Common myeloid progenitor, CD34-positive (primary cell): Measurements from ENCODE around the gene MEF2C.

ENCODE experiments used
- CTCF ChIA-PET: fragments of 350-600 bp; sonication (Branson Sonifier 250); formaldehyde crosslinking; loops from one replicate; lab custom pipeline; 2021; ENCODE audit warnings: antibody characterized with exemption; lab: Charles Lee
- POLR2A ChIA-PET: fragments of 350-600 bp; sonication (Branson Sonifier 250); formaldehyde crosslinking; loops from one replicate; lab custom pipeline; 2021; ENCODE audit warnings: antibody characterized with exemption; lab: Charles Lee
- DNase-seq, 3 donors: peaks; one replicate each; pipeline versions ENCODE4 v3.0.0 to v3.0.0-alpha.2; 2013
- H3K27ac ChIP-seq, 2 experiments: 1 replicate in 1 of 2; 2 replicates in 1 of 2; pipeline ENCODE4 v1.7.0; 2013; ENCODE audit warnings: inconsistent platforms in 2 of 2, low read length in 2 of 2, mild to moderate bottlenecking in 2 of 2, low read depth in 1 of 2, moderate library complexity in 1 of 2; ENCODE audit not compliant: severe bottlenecking in 2 of 2, insufficient read depth in 1 of 2, poor library complexity in 1 of 2
- H3K27me3 ChIP-seq, 5 experiments: replicated peaks in 2 of 5; 1 replicate in 3 of 5; 2 replicates in 2 of 5; pipeline versions ENCODE4 v1.6.1 to v1.7.0; 2013; ENCODE audit warnings: low read length in 4 of 5, mild to moderate bottlenecking in 2 of 5, moderate library complexity in 2 of 5, inconsistent platforms in 1 of 5; ENCODE audit not compliant: insufficient read depth in 5 of 5, control insufficient read depth in 4 of 5
- H3K36me3 ChIP-seq, 4 experiments: 1 replicate in 2 of 4; 2 replicates in 2 of 4; pipeline versions ENCODE4 v1.6.1 to v1.7.0; 2013; ENCODE audit warnings: low read length in 3 of 4, control low read depth in 1 of 4, mild to moderate bottlenecking in 1 of 4; ENCODE audit not compliant: control insufficient read depth in 4 of 4, insufficient read depth in 4 of 4
- H3K4me1 ChIP-seq, 4 experiments: 1 replicate in 3 of 4; 2 replicates in 1 of 4; pipeline versions ENCODE4 v1.6.1 to v1.7.1; 2013; ENCODE audit warnings: low read length in 3 of 4, mild to moderate bottlenecking in 3 of 4, control low read depth in 1 of 4, inconsistent platforms in 1 of 4, moderate library complexity in 1 of 4; ENCODE audit not compliant: control insufficient read depth in 4 of 4, insufficient read depth in 4 of 4; ENCODE audit errors: control extremely low read depth in 1 of 4
- H3K4me3 ChIP-seq, 7 experiments: 1 replicate in 4 of 7; 2 replicates in 3 of 7; pipeline versions ENCODE4 v1.5.1 to v1.7.0; 2013; ENCODE audit warnings: mild to moderate bottlenecking in 7 of 7, low read length in 6 of 7, moderate library complexity in 6 of 7, inconsistent platforms in 2 of 7, low read depth in 2 of 7, control low read depth in 1 of 7; ENCODE audit not compliant: insufficient read depth in 4 of 7, control insufficient read depth in 1 of 7; ENCODE audit errors: extremely low read depth in 1 of 7
- H3K9me3 ChIP-seq, 5 experiments: 1 replicate in 4 of 5; 2 replicates in 1 of 5; pipeline versions ENCODE4 v1.6.1 to v1.7.1; 2013; ENCODE audit warnings: low read length in 4 of 5, mild to moderate bottlenecking in 2 of 5, inconsistent platforms in 1 of 5, low read depth in 1 of 5, moderate library complexity in 1 of 5; ENCODE audit not compliant: control insufficient read depth in 4 of 5, insufficient read depth in 2 of 5; ENCODE audit errors: control extremely low read depth in 1 of 5
- WGBS: methylation state at CpG from one replicate; pipeline ENCODE4 v1.1.5; 2013; ENCODE audit not compliant: insufficient coverage; 5-methylcytosine and 5-hydroxymethylcytosine counted together

The MEF2C gene

DNA sequence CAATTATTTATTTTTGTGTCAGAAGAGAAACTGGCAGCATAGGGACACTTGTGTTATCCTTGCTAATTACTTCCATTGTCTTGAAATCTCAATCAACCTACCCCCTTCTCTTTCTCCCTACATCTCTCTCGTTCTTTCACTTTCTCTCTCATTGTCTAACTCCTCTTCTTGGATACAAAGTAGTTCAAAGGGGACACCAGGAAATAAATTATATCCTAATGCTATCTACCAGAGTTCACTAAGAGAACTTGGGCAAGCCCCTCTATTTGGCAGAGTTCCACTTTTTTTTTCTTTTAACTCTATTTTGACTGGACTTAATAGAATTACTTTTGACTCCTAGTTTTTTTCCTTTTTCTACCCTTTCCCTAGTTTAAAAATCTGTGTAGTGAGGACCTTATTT is 102.2 kb downstream of the MEF2C start:
- ChIA-PET POLR2A (no interaction called here), CTCF (no interaction called here)
- H3K4me1 ChIP-seq: peaks cover 12 to 55% (median 19%) of the 10 kb centered on the region in 4 experiments

DNA sequence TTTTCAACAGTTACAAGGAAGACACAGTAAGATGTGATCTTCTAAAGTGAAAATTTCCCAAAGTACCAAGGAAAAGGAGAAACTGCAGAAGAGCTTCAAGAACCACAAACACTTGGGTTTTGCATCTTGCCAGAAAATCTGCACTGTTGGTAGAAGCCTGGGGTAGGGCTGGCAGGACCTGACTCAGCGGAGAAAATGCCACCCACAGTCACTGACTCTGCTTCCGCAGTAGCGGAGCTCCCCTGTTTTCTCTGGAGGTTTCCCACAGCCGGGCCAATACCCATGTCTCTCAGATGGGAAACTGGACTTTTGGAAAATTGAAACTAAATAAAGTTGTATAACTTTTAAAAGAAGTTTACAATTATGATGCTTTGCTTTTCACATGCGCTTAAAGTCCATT is 104.2 kb downstream of the MEF2C start:
- H3K4me1 ChIP-seq: peaks cover 5 to 39% (median 13%) of the 10 kb centered on the region in 4 experiments
- ChIA-PET POLR2A (no interaction called here), CTCF (interaction anchor here (0.7 to 1.5 kb wide), 2 partner anchors 8 to 15 kb away, joined by 3 read pairs; no protein-coding TSS in a partner anchor)
- peak overlapping the region; percentile 7 to 75 for H3K27ac ChIP-seq
- WGBS: 33% methylated on average over 1 of the region's 5 CpGs
- peak; percentile 61 to 87 (median 83) for DNase-seq
- no peaks in the 10 kb centered on the region for H3K9me3 ChIP-seq
- H3K27me3 ChIP-seq: no peaks in the 10 kb centered on the region
- H3K4me3 ChIP-seq: peak overlapping the region in 3 of 7 experiments; percentile 15 to 51 (median 36)
- peaks cover 2 to 27% (median 6%) of the 10 kb centered on the region in 4 experiments for H3K36me3 ChIP-seq

More for the DNA sequence above, 102.2 kb downstream of the MEF2C start:
- H3K27me3 ChIP-seq: no peaks in the 10 kb centered on the region
- WGBS: 88% methylated on average over 1 of the region's 1 CpG
- peak overlapping the region in 1 of 7 experiments; percentile 28 for H3K4me3 ChIP-seq
- H3K36me3 ChIP-seq: peaks cover 0 to 18% (median 1%) of the 10 kb centered on the region in 4 experiments
- no peak overlapping the region for H3K27ac ChIP-seq
- no peaks in the 10 kb centered on the region for H3K9me3 ChIP-seq
- DNase-seq: no peak

DNA sequence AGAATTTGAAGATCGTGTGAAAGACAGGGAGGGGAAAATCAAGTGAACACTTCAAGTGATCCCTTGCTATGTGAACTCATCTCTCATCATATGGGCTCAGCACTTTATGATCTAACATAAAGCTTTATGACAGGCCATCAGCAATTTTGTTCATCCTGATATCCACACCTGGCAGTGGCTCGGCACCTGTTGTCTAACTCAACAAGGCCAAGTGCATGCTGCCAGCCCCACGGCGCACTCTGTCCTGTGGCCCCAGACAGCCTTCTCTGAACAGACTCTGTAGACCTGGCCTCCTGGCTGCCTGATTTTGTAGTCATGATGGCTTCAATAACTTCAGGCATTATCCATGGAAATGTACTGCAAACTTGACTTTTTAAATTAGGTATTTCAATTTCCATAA is 106.3 kb downstream of the MEF2C start:
- Histone ChIP-seq H3K36me3 (peaks cover 7 to 46% (median 18%) of the 10 kb centered on the region in 4 experiments), H3K4me3 (no peak overlapping the region), H3K4me1 (peaks cover 0 to 26% (median 6%) of the 10 kb centered on the region in 4 experiments), H3K27me3 (no peaks in the 10 kb centered on the region), H3K27ac (no peak overlapping the region), H3K9me3 (peaks cover 0 to 4% (median 0%) of the 10 kb centered on the region in 5 experiments)
- no peak for DNase-seq
- POLR2A ChIA-PET: no interaction called here
- WGBS: 94% methylated on average over 3 of the region's 4 CpGs
- CTCF ChIA-PET: interaction anchor here (0.9 to 1.4 kb wide), 4 partner anchors 13 to 47 kb away, joined by 3 to 5 read pairs (median 3); no protein-coding TSS in a partner anchor

DNA sequence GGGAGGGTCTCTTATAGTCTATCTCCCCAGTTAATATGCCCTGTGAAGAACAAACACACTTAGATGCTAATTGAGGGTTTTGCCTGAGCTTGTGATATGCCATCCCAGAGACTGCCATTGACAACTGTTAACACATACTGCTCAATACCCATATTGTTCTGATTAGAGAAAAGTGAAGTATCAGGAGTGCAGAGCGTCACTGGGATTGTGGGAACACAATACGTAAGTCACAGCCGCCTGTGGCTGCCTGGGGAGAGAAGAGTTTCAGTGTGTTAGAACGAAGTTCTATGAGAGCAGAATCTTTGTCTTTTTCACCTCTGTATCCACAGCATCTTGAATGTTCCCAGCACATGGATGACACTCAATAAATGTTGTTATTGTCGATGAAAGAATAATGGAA is 110.2 kb downstream of the MEF2C start:
- Histone ChIP-seq H3K4me1 (peaks cover 0 to 17% (median 4%) of the 10 kb centered on the region in 4 experiments), H3K27ac (no peak overlapping the region), H3K9me3 (peaks cover 0 to 7% (median 0%) of the 10 kb centered on the region in 5 experiments), H3K36me3 (peaks cover 10 to 56% (median 27%) of the 10 kb centered on the region in 4 experiments), H3K27me3 (no peaks in the 10 kb centered on the region), H3K4me3 (no peak overlapping the region)
- ChIA-PET CTCF (interaction anchor here (0.9 to 2.0 kb wide), 2 partner anchors 27 to 56 kb away, joined by 4 to 6 read pairs; no protein-coding TSS in a partner anchor), POLR2A (no interaction called here)
- DNase-seq: no peak
- no CpG with 5 or more reads among the region's 5 CpGs for WGBS

DNA sequence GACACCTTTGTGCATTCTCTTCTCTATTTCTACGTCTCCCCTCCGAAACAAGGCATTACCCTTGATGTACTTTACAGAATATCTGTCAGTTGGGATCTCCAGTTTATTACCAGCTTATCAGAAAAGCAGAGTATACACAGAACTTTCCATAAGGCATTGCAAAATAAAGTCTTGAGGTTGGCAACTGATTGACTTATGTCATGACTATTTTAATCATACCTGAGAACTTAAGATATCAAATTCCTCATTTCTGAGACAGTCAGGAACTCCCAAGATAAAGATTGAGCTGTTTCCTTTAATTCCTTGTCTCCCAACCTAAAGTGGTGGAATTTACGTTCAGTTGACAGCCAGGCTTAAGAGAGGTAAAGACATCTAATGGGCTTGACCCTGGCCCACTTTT is 110.9 kb downstream of the MEF2C start:
- Histone ChIP-seq H3K36me3 (peaks cover 10 to 53% (median 27%) of the 10 kb centered on the region in 4 experiments), H3K27me3 (no peaks in the 10 kb centered on the region), H3K4me3 (no peak overlapping the region), H3K9me3 (peaks cover 0 to 7% (median 0%) of the 10 kb centered on the region in 5 experiments), H3K27ac (no peak overlapping the region), H3K4me1 (peaks cover 1 to 19% (median 4%) of the 10 kb centered on the region in 4 experiments)
- DNase-seq: no peak
- CTCF ChIA-PET: interaction anchor here (0.9 to 2.0 kb wide), 2 partner anchors 26 to 57 kb away, joined by 4 to 6 read pairs; no protein-coding TSS in a partner anchor
- WGBS: 100% methylated on average over 1 of the region's 3 CpGs
- POLR2A ChIA-PET: no interaction called here

DNA sequence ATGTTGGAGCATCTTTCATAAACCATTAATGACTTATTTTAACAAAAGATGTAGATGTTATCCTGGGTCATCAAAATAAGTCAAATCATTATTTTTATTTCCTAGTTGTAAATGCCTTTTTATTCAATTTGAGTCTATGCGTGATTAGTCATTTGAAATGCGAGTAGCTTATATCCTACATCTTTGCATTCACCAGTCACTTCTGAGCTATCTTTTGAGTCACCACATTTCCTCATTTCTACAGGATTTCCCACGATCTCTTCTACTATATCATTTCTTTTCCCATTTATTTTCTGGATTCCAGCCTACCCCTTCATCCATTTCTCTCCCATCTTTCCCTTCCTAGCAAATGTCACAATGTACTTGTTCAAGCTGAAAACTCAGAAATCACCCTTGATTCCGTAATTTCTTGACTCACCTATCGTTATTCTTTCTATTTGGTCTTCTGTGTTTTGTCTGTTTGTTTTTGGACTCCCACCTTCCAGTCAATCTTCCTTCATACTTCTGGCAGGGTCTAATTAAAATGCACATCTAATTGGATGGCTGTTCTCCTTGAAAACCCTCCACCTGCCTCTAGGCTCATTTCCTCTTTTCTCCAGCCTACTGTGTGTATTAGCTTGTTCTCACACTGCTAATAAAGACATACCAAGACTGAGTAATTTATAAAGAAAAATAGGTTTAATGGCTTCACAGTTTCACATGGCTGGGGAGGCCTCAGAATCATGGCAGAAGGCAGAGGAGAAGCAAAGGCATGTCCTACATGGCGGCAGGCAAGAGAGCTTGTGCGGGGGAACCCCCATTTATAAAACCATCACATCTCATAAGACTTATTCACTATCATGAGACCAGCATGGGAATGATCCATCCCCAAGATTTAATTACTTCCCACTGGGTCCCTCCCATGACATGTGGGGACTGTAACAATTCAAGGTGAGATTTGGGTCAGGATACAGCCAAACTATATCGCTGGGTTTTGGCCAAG is 112.4 kb downstream of the MEF2C start:
- peaks cover 0 to 7% (median 0%) of the 10 kb centered on the region in 5 experiments for H3K9me3 ChIP-seq
- ChIA-PET POLR2A (interaction anchor here (0.6 to 0.7 kb wide), 2 partner anchors 44 to 107 kb away, joined by 3 read pairs; no protein-coding TSS in a partner anchor), CTCF (interaction anchor here (1.3 to 2.0 kb wide), 2 partner anchors 8 to 58 kb away, joined by 3 to 6 read pairs; no protein-coding TSS in a partner anchor)
- H3K36me3 ChIP-seq: peaks cover 10 to 52% (median 30%) of the 10 kb centered on the region in 4 experiments
- DNase-seq: peak in 1 of 3 donors; percentile 37
- no peak overlapping the region for H3K4me3 ChIP-seq
- no peak overlapping the region for H3K27ac ChIP-seq
- WGBS: 78% methylated on average over 6 of the region's 8 CpGs
- H3K27me3 ChIP-seq: no peaks in the 10 kb centered on the region
- H3K4me1 ChIP-seq: peaks cover 3 to 24% (median 7%) of the 10 kb centered on the region in 4 experiments
